ENCODE results near the gene FAT4.

Gene FAT4

GRCh38 chr4:125277790-125278189, 37.0 kb upstream of the FAT4 start:
- DNase-seq (ENCODE audit: low spot score): no peak
- TF ChIP-seq CTCF (IDR thresholded peaks at IDR 0.05; ENCODE audit: extremely low read depth, missing control alignments): no peak

GRCh38 chr4:125280892-125281403, 33.8 kb upstream of the FAT4 start:
- no peak for DNase-seq (ENCODE audit: low spot score)
- TF ChIP-seq CTCF (IDR thresholded peaks at IDR 0.05; ENCODE audit: extremely low read depth, missing control alignments): no peak

GRCh38 chr4:125283707-125284279, 31.0 kb upstream of the FAT4 start:
- no peak for TF ChIP-seq CTCF (IDR thresholded peaks at IDR 0.05; ENCODE audit: extremely low read depth, missing control alignments)
- peak; percentile 24 for DNase-seq (ENCODE audit: low spot score)

GRCh38 chr4:125297116-125297515, 17.6 kb upstream of the FAT4 start:
- TF ChIP-seq CTCF (IDR thresholded peaks at IDR 0.05; ENCODE audit: extremely low read depth, missing control alignments): no peak
- no peak for DNase-seq (ENCODE audit: low spot score)

- no peak for TF ChIP-seq CTCF (IDR thresholded peaks at IDR 0.05; ENCODE audit: extremely low read depth, missing control alignments)
- no peak for DNase-seq (ENCODE audit: low spot score)
Observed at GRCh38 chr4:125303058-125303457, 11.7 kb upstream of the FAT4 start.

GRCh38 chr4:125303821-125304220, 10.9 kb upstream of the FAT4 start:
- DNase-seq (ENCODE audit: low spot score): no peak
- TF ChIP-seq CTCF (IDR thresholded peaks at IDR 0.05; ENCODE audit: extremely low read depth, missing control alignments): no peak

- TF ChIP-seq CTCF (IDR thresholded peaks at IDR 0.05; ENCODE audit: extremely low read depth, missing control alignments): no peak
- no peak for DNase-seq (ENCODE audit: low spot score)
Observed at GRCh38 chr4:125306112-125306511, 8.6 kb upstream of the FAT4 start.
